ENCODE measurements around the gene CPN1. TPM values are rescaled to one million over a fixed set of nuclear protein-coding genes. Genes with fewer than 3 reads are reported as not detected.

Gene CPN1
- total and polyA plus RNA-seq, 2 donors (not counting 3 experiments of a cell fraction or from before 2014, with no cell fraction given): not detected

GRCh38 chr10:100008708-100009282 lies 72.9 kb downstream of the CPN1 start:
- Histone ChIP-seq H3K36me3 (ENCODE audit: control insufficient read depth in 2 of 2, extremely low read depth in 1 of 2, insufficient read depth in 2 of 2, low read length in 2 of 2) (no peaks in the 10 kb centered on the region), H3K9me3 (replicated peaks; ENCODE audit: control insufficient read depth, insufficient read depth, low read length) (no peaks in the 10 kb centered on the region), H3K4me3 (replicated peaks in 1 of 3; ENCODE audit: insufficient read depth in 1 of 3, low read depth in 1 of 3, low read length in 3 of 3) (peak overlapping the region; percentile 75 to 99 (median 96)), H3K4me1 (ENCODE audit: control insufficient read depth, extremely low read depth, insufficient read depth, low read length) (peaks cover 42% of the 10 kb centered on the region), H3K4me2 (ENCODE audit: insufficient read depth, low read length) (peak overlapping the region; percentile 93), H2AFZ (ENCODE audit: low read depth, low read length) (no peak overlapping the region), H3K79me2 (ENCODE audit: control insufficient read depth, insufficient read depth, low read length) (peaks cover 47% of the 10 kb centered on the region), H3K9ac (replicated peaks; ENCODE audit: extremely low read depth, insufficient read depth, low read length) (peak overlapping the region; percentile 92), H3K27me3 (ENCODE audit: control insufficient read depth in 2 of 2, insufficient read depth in 2 of 2, low read length in 2 of 2) (no peaks in the 10 kb centered on the region), H3K27ac (ENCODE audit: insufficient read depth, low read depth, low read length) (peak overlapping the region; percentile 83), H3K9me1 (replicated peaks; ENCODE audit: control insufficient read depth, extremely low read depth, insufficient read depth, low read length) (no peaks in the 10 kb centered on the region), H4K20me1 (replicated peaks; ENCODE audit: control insufficient read depth, extremely low read depth, insufficient read depth, low read length) (no peaks in the 10 kb centered on the region)
- dilution Hi-C loops (cut with MboI; ENCODE audit: extremely low pct_ligation_motif_present, low sequenced_read_pairs): no loop called here
- POLR2A ChIA-PET: no interaction called here
- CTCF ChIA-PET: interaction anchor here (0.9 to 4.2 kb wide), 36 partner anchors 12 to 163 kb away, joined by 3 to 81 read pairs (median 10); no protein-coding TSS in a partner anchor
- peak; percentile 57 for DNase-seq (ENCODE audit: low read depth, low spot score)
- intact Hi-C loops (cut with micrococcal nuclease): loop anchor here (5.0 kb wide), 1 partner anchor 226 kb away; the partner anchor contains the start of gene ABCC2
- no peak for FAIRE-seq
- TSS peak; percentile 4 for BruUV-seq (replicated peaks)
- TF ChIP-seq CTCF (IDR thresholded peaks at IDR 0.05; ENCODE audit: extremely low read depth in 1 of 2, insufficient read depth in 1 of 2, low read depth in 1 of 2, low read length in 2 of 2) (no peak), POLR2AphosphoS5 (IDR thresholded peaks at IDR 0.05; ENCODE audit: insufficient read depth, low read depth, low read length) (no peak), MAX (IDR thresholded peaks at IDR 0.05; ENCODE audit: insufficient read depth, insufficient read length) (no peak)

- peak; percentile 63 for DNase-seq (ENCODE audit: low read depth, low spot score)
- Histone ChIP-seq H3K4me2 (ENCODE audit: insufficient read depth, low read length) (peak overlapping the region; percentile 93), H3K4me3 (replicated peaks in 1 of 3; ENCODE audit: insufficient read depth in 1 of 3, low read depth in 1 of 3, low read length in 3 of 3) (peak overlapping the region; percentile 75 to 99 (median 96)), H3K36me3 (ENCODE audit: control insufficient read depth in 2 of 2, extremely low read depth in 1 of 2, insufficient read depth in 2 of 2, low read length in 2 of 2) (no peaks in the 10 kb centered on the region), H3K9me1 (replicated peaks; ENCODE audit: control insufficient read depth, extremely low read depth, insufficient read depth, low read length) (no peaks in the 10 kb centered on the region), H3K27ac (ENCODE audit: insufficient read depth, low read depth, low read length) (peak overlapping the region; percentile 83), H3K79me2 (ENCODE audit: control insufficient read depth, insufficient read depth, low read length) (peaks cover 54% of the 10 kb centered on the region), H3K4me1 (ENCODE audit: control insufficient read depth, extremely low read depth, insufficient read depth, low read length) (peaks cover 48% of the 10 kb centered on the region), H3K9me3 (replicated peaks; ENCODE audit: control insufficient read depth, insufficient read depth, low read length) (no peaks in the 10 kb centered on the region), H3K9ac (replicated peaks; ENCODE audit: extremely low read depth, insufficient read depth, low read length) (peak overlapping the region; percentile 92), H4K20me1 (replicated peaks; ENCODE audit: control insufficient read depth, extremely low read depth, insufficient read depth, low read length) (no peaks in the 10 kb centered on the region), H3K27me3 (ENCODE audit: control insufficient read depth in 2 of 2, insufficient read depth in 2 of 2, low read length in 2 of 2) (no peaks in the 10 kb centered on the region), H2AFZ (ENCODE audit: low read depth, low read length) (no peak overlapping the region)
- FAIRE-seq: no peak
- intact Hi-C loops (cut with micrococcal nuclease): loop anchor here (5.0 kb wide), 1 partner anchor 226 kb away; the partner anchor contains the start of gene ABCC2
- TF ChIP-seq MYC (IDR thresholded peaks at IDR 0.05; ENCODE audit: low read depth, low read length) (no peak), POLR2A (IDR thresholded peaks at IDR 0.05; ENCODE audit: low read depth, low read length) (no peak), GATA2 (IDR thresholded peaks at IDR 0.05; ENCODE audit: insufficient read depth, insufficient read length, low read depth, low read length) (peak; percentile 39), CTCF (IDR thresholded peaks at IDR 0.05; ENCODE audit: extremely low read depth in 1 of 2, insufficient read depth in 1 of 2, low read depth in 1 of 2, low read length in 2 of 2) (no peak)
- CTCF ChIA-PET: interaction anchor here (0.6 to 4.2 kb wide), 14 partner anchors 12 to 162 kb away, joined by 3 to 81 read pairs (median 11); no protein-coding TSS in a partner anchor
- BruUV-seq (replicated peaks): no TSS peak
- POLR2A ChIA-PET: no interaction called here
- dilution Hi-C loops (cut with MboI; ENCODE audit: extremely low pct_ligation_motif_present, low sequenced_read_pairs): no loop called here
Observed at GRCh38 chr10:100008142-100008522, 73.5 kb downstream of the CPN1 start.
